Common myeloid progenitor, CD34-positive (primary cell): ENCODE results near the gene NHERF2.

Experiments used
- CTCF ChIA-PET: fragments of 350-600 bp; sonication (Branson Sonifier 250); formaldehyde crosslinking; loops from one replicate; lab custom pipeline; 2021; ENCODE audit warnings: antibody characterized with exemption; lab: Charles Lee
- POLR2A ChIA-PET: fragments of 350-600 bp; sonication (Branson Sonifier 250); formaldehyde crosslinking; loops from one replicate; lab custom pipeline; 2021; ENCODE audit warnings: antibody characterized with exemption; lab: Charles Lee
- DNase-seq, 3 donors: peaks; one replicate each; pipeline versions ENCODE4 v3.0.0 to v3.0.0-alpha.2; 2013
- H3K27ac ChIP-seq, 2 experiments: 1 replicate in 1 of 2; 2 replicates in 1 of 2; pipeline ENCODE4 v1.7.0; 2013; ENCODE audit warnings: inconsistent platforms in 2 of 2, low read length in 2 of 2, mild to moderate bottlenecking in 2 of 2, low read depth in 1 of 2, moderate library complexity in 1 of 2; ENCODE audit not compliant: severe bottlenecking in 2 of 2, insufficient read depth in 1 of 2, poor library complexity in 1 of 2
- H3K27me3 ChIP-seq, 5 experiments: replicated peaks in 2 of 5; 1 replicate in 3 of 5; 2 replicates in 2 of 5; pipeline versions ENCODE4 v1.6.1 to v1.7.0; 2013; ENCODE audit warnings: low read length in 4 of 5, mild to moderate bottlenecking in 2 of 5, moderate library complexity in 2 of 5, inconsistent platforms in 1 of 5; ENCODE audit not compliant: insufficient read depth in 5 of 5, control insufficient read depth in 4 of 5
- H3K36me3 ChIP-seq, 4 experiments: 1 replicate in 2 of 4; 2 replicates in 2 of 4; pipeline versions ENCODE4 v1.6.1 to v1.7.0; 2013; ENCODE audit warnings: low read length in 3 of 4, control low read depth in 1 of 4, mild to moderate bottlenecking in 1 of 4; ENCODE audit not compliant: control insufficient read depth in 4 of 4, insufficient read depth in 4 of 4
- H3K4me1 ChIP-seq, 4 experiments: 1 replicate in 3 of 4; 2 replicates in 1 of 4; pipeline versions ENCODE4 v1.6.1 to v1.7.1; 2013; ENCODE audit warnings: low read length in 3 of 4, mild to moderate bottlenecking in 3 of 4, control low read depth in 1 of 4, inconsistent platforms in 1 of 4, moderate library complexity in 1 of 4; ENCODE audit not compliant: control insufficient read depth in 4 of 4, insufficient read depth in 4 of 4; ENCODE audit errors: control extremely low read depth in 1 of 4
- H3K4me3 ChIP-seq, 7 experiments: 1 replicate in 4 of 7; 2 replicates in 3 of 7; pipeline versions ENCODE4 v1.5.1 to v1.7.0; 2013; ENCODE audit warnings: mild to moderate bottlenecking in 7 of 7, low read length in 6 of 7, moderate library complexity in 6 of 7, inconsistent platforms in 2 of 7, low read depth in 2 of 7, control low read depth in 1 of 7; ENCODE audit not compliant: insufficient read depth in 4 of 7, control insufficient read depth in 1 of 7; ENCODE audit errors: extremely low read depth in 1 of 7
- H3K9me3 ChIP-seq, 5 experiments: 1 replicate in 4 of 5; 2 replicates in 1 of 5; pipeline versions ENCODE4 v1.6.1 to v1.7.1; 2013; ENCODE audit warnings: low read length in 4 of 5, mild to moderate bottlenecking in 2 of 5, inconsistent platforms in 1 of 5, low read depth in 1 of 5, moderate library complexity in 1 of 5; ENCODE audit not compliant: control insufficient read depth in 4 of 5, insufficient read depth in 2 of 5; ENCODE audit errors: control extremely low read depth in 1 of 5
- WGBS: methylation state at CpG from one replicate; pipeline ENCODE4 v1.1.5; 2013; ENCODE audit not compliant: insufficient coverage; 5-methylcytosine and 5-hydroxymethylcytosine counted together

Gene NHERF2

GRCh38 chr16:2074071-2074470 is 47.4 kb downstream of the NHERF2 start:
- H3K36me3 ChIP-seq: peaks cover 2 to 81% (median 59%) of the 10 kb centered on the region in 4 experiments
- POLR2A ChIA-PET: no interaction called here
- H3K4me1 ChIP-seq: no peaks in the 10 kb centered on the region
- H3K9me3 ChIP-seq: no peaks in the 10 kb centered on the region
- WGBS: 94% methylated on average over 20 of the region's 20 CpGs
- DNase-seq: no peak
- no peaks in the 10 kb centered on the region for H3K27me3 ChIP-seq
- CTCF ChIA-PET: interaction anchor here (0.6 to 1.4 kb wide), 2 partner anchors 10 to 69 kb away, joined by 3 read pairs; no protein-coding TSS in a partner anchor
- H3K27ac ChIP-seq: no peak overlapping the region
- no peak overlapping the region for H3K4me3 ChIP-seq

- H3K27ac ChIP-seq: no peak overlapping the region
- no peaks in the 10 kb centered on the region for H3K27me3 ChIP-seq
- ChIA-PET POLR2A (no interaction called here), CTCF (no interaction called here)
- no peaks in the 10 kb centered on the region for H3K9me3 ChIP-seq
- no peaks in the 10 kb centered on the region for H3K4me1 ChIP-seq
- WGBS: 98% methylated on average over 24 of the region's 24 CpGs
- H3K36me3 ChIP-seq: peaks cover 7 to 85% (median 59%) of the 10 kb centered on the region in 4 experiments
- H3K4me3 ChIP-seq: no peak overlapping the region
- DNase-seq: no peak
Observed at GRCh38 chr16:2075631-2076030, 48.9 kb downstream of the NHERF2 start.

- Histone ChIP-seq H3K36me3 (peaks cover 7 to 82% (median 59%) of the 10 kb centered on the region in 4 experiments), H3K4me3 (no peak overlapping the region), H3K4me1 (no peaks in the 10 kb centered on the region), H3K9me3 (no peaks in the 10 kb centered on the region), H3K27ac (no peak overlapping the region), H3K27me3 (no peaks in the 10 kb centered on the region)
- WGBS: over 99% methylated on average over 20 of the region's 28 CpGs
- ChIA-PET CTCF (interaction anchor here (1.1 to 1.2 kb wide), 2 partner anchors 13 to 59 kb away, joined by 3 read pairs; no protein-coding TSS in a partner anchor), POLR2A (no interaction called here)
- DNase-seq: no peak
Observed at GRCh38 chr16:2076072-2076865, 49.6 kb downstream of the NHERF2 start.

- POLR2A ChIA-PET: no interaction called here
- Histone ChIP-seq H3K4me3 (no peak overlapping the region), H3K27ac (no peak overlapping the region), H3K4me1 (no peaks in the 10 kb centered on the region), H3K27me3 (no peaks in the 10 kb centered on the region), H3K36me3 (peaks cover 7 to 83% (median 57%) of the 10 kb centered on the region in 4 experiments), H3K9me3 (no peaks in the 10 kb centered on the region)
- WGBS: 98% methylated on average over 17 of the region's 17 CpGs
- CTCF ChIA-PET: interaction anchor here (1.1 to 1.2 kb wide), 3 partner anchors 11 to 60 kb away, joined by 3 read pairs; no protein-coding TSS in a partner anchor
- DNase-seq: no peak
Observed at GRCh38 chr16:2077016-2077415, 50.3 kb downstream of the NHERF2 start.

- Histone ChIP-seq H3K27ac (no peak overlapping the region), H3K27me3 (no peaks in the 10 kb centered on the region), H3K9me3 (no peaks in the 10 kb centered on the region), H3K4me3 (no peak overlapping the region), H3K4me1 (no peaks in the 10 kb centered on the region), H3K36me3 (peaks cover 7 to 83% (median 59%) of the 10 kb centered on the region in 4 experiments)
- POLR2A ChIA-PET: no interaction called here
- DNase-seq: no peak
- CTCF ChIA-PET: interaction anchor here (1.1 kb wide), 1 partner anchor 12 kb away, joined by 3 read pairs; no protein-coding TSS in a partner anchor
- WGBS: 97% methylated on average over 10 of the region's 21 CpGs
Observed at GRCh38 chr16:2077696-2078095, 51.0 kb downstream of the NHERF2 start.

- WGBS: 100% methylated on average over 4 of the region's 7 CpGs
- Histone ChIP-seq H3K9me3 (no peaks in the 10 kb centered on the region), H3K4me3 (no peak overlapping the region), H3K4me1 (no peaks in the 10 kb centered on the region), H3K27ac (no peak overlapping the region), H3K36me3 (peaks cover 7 to 83% (median 58%) of the 10 kb centered on the region in 4 experiments), H3K27me3 (no peaks in the 10 kb centered on the region)
- ChIA-PET CTCF (interaction anchor here (0.5 to 1.1 kb wide), 2 partner anchors 13 to 74 kb away, joined by 3 read pairs; no protein-coding TSS in a partner anchor), POLR2A (no interaction called here)
- no peak for DNase-seq
Observed at GRCh38 chr16:2078096-2078495, 51.4 kb downstream of the NHERF2 start.

- Histone ChIP-seq H3K36me3 (peaks cover 7 to 82% (median 58%) of the 10 kb centered on the region in 4 experiments), H3K4me1 (no peaks in the 10 kb centered on the region), H3K27ac (no peak overlapping the region), H3K27me3 (no peaks in the 10 kb centered on the region), H3K4me3 (no peak overlapping the region), H3K9me3 (no peaks in the 10 kb centered on the region)
- 97% methylated on average over 23 of the region's 23 CpGs for WGBS
- no peak for DNase-seq
- POLR2A ChIA-PET: no interaction called here
- CTCF ChIA-PET: interaction anchor here (0.5 to 2.1 kb wide), 2 partner anchors 22 to 74 kb away, joined by 3 to 5 read pairs; no protein-coding TSS in a partner anchor
Observed at GRCh38 chr16:2078691-2079090, 52.0 kb downstream of the NHERF2 start.
